ENCODE data around the gene ZNF74. TPM values are rescaled to one million over a fixed set of nuclear protein-coding genes. Genes with fewer than 3 reads are reported as not detected.

The ZNF74 gene
- total RNA-seq, 2 experiments from 2014 or later = 8.6 to 11.1 TPM

DNA sequence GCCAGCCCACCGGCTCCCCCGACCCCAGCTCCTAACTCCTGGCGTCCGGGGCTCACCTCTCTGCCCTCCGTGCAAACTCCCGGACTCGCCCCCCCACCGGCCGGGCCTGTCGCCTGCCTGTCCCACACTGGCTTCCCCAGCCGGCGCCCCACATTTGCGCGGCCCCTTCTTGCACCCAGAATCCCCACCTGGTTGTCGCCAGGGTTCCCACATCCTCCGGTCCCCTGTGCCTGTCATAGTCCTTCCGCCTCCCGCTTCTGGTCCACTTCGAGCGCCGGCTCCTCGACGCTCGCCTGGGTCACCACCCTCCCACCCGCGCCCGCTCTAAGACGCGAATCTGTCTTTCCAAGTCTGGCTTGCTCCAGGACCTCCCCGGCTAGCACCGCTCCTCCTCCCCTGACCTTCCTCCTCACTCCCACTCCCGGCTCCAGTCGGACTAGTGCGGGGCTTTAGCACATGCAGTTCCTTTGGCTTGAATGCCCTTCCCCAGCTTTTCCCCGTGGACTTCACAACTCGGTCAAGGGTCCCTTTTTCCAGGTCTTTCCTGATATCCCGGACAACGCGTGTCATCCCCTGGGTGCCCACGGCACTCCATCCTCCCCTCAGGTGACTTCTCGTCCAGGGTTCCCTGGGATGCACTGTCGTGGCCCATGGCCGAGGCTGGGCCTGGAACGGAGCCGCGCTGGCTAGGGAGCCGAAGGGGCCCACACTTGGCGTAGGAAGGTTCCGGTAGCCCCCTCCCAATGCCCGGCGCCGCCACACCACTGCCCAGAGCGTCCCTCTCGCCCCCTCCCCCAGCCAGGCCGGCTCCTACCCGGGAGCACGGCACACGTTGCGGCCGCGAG lies 43.0 kb downstream of the ZNF74 start:
- CTCF ChIA-PET = interaction anchor here (1.2 kb wide), 1 partner anchor 19 kb away, joined by 6 read pairs; no protein-coding TSS in a partner anchor
- no peaks in the 10 kb centered on the region for H3K36me3 Mint-ChIP-seq (ENCODE audit: low read depth)
- no peak overlapping the region for H3K27ac Mint-ChIP-seq
- H3K9me3 Mint-ChIP-seq = no peaks in the 10 kb centered on the region
- H3K4me3 Mint-ChIP-seq = peak overlapping the region; percentile 43
- DNase-seq = no peak
- H3K4me1 Mint-ChIP-seq = peaks cover 12% of the 10 kb centered on the region
- POLR2A ChIA-PET = no interaction called here
- peaks cover 59% of the 10 kb centered on the region for H3K27me3 Mint-ChIP-seq

DNA sequence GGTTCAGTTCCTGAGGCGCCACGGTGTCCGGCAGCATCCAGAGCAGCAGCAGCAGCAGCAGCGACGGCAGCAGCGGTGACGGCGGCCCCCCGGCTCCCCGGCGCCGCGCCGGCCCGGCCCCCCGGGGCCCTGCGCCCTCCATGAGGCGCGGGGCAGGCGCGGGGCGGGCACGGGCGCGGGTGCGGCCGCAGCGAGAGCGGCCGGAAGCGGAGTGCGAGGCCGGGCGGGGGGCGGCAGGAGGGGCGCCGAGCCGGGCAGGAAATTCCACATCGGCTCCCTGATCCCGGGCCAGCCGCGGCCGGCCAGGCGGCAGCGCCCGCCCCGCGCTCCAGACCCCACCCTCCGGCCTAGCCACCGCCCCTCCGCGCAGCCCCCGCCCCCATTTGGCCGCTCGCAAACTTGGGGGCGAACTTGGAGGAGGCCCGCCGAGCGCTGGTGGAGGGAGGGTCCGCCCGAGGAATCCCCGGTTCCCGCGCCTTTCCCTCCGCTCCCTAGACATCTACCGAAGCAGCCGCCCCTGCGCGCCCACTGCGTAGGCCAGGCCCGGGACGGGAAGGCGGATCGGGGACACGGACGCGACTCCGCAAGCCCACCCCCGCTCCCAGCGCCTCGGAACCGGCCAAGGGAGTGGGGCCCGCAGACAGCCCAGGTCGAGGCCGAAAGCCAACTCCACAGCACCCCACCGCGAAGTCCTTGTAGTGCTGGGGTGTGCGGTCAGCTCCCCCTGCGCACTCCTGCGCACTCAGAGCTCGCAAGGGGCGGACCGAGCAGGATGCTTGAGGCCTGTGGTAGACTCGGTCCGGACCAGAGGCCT lies 43.9 kb downstream of the ZNF74 start, which contains the start of gene SCARF2:
SCARF2 (minus strand) TSS at position 213 of the 814 bp plus-strand sequence; CDS start at position 142, 71 bp downstream.
- peaks cover 3% of the 10 kb centered on the region for H3K36me3 Mint-ChIP-seq (ENCODE audit: low read depth)
- H3K4me3 Mint-ChIP-seq = peak within 1 kb of the TSS; percentile 43
- H3K9me3 Mint-ChIP-seq = no peaks in the 10 kb centered on the region
- DNase-seq = no peak
- H3K4me1 Mint-ChIP-seq = peaks cover 8% of the 10 kb centered on the region
- H3K27me3 Mint-ChIP-seq = peaks cover 53% of the 10 kb centered on the region
- POLR2A ChIA-PET = no interaction called here
- CTCF ChIA-PET = no interaction called here
- H3K27ac Mint-ChIP-seq = no peak within 1 kb of the TSS

DNA sequence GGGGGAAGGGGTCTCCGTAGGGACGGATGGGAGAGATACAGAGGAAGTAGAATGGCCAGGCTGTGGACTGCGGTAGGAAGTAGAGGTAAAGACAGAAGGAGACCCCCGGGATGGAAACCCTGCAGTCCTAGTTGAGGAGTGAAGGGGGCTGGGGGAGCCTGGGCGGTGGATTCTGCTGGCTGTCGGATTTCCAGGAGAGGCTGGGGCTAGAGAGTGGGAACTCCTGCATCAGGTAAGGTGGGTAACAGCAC lies 44.4 kb downstream of the ZNF74 start:
- DNase-seq = no peak
- H3K9me3 Mint-ChIP-seq = no peaks in the 10 kb centered on the region
- no peak overlapping the region for H3K4me3 Mint-ChIP-seq
- ChIA-PET CTCF (no interaction called here), POLR2A (no interaction called here)
- peaks cover 8% of the 10 kb centered on the region for H3K4me1 Mint-ChIP-seq
- no peak overlapping the region for H3K27ac Mint-ChIP-seq
- H3K36me3 Mint-ChIP-seq (ENCODE audit: low read depth) = peaks cover 7% of the 10 kb centered on the region
- peaks cover 48% of the 10 kb centered on the region for H3K27me3 Mint-ChIP-seq

DNA sequence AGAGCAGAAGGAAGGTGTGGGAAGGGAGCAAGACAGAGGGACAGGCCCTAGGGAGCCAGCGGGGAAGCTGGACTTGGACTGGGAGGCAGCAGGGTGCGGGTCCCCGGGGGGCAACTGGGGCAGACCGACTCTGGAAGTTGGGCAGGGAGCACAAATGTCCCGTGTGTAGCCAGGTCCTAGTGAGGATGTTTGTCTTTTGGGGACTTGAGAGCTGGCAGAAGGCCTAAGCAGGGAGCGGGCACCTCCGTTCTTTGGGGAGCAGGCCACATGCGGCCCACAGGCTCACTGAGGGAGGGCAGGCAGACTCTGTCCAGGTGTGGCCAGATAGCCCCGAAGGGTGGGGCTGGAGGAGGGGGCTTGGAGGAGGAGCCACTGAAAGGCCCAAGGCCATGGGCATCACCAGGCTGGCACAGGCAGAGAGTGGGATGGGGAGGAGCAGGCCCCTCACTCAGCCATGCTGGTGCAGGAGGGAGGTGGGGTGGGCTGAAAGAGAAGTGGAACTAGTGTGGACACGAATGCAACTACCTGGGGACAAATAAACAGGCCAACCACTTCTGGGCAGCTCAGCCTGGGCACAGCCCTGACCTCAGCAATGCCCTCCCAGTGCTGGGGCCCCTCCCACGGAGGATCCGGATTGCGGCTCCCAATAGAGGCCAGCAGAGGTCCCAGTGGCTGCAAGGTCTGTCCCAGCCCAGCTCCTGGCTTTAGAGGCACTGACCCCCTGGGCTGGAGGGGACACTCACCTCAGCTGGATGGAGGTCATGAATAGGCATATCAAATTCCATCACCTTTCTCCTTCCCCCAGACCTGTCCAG lies 44.9 kb downstream of the ZNF74 start:
- Mint-ChIP-seq H3K4me1 (peaks cover 8% of the 10 kb centered on the region), H3K27ac (no peak overlapping the region), H3K9me3 (no peaks in the 10 kb centered on the region), H3K27me3 (peaks cover 46% of the 10 kb centered on the region), H3K4me3 (no peak overlapping the region), H3K36me3 (ENCODE audit: low read depth) (peaks cover 7% of the 10 kb centered on the region)
- CTCF ChIA-PET = no interaction called here
- POLR2A ChIA-PET = no interaction called here
- no peak for DNase-seq

DNA sequence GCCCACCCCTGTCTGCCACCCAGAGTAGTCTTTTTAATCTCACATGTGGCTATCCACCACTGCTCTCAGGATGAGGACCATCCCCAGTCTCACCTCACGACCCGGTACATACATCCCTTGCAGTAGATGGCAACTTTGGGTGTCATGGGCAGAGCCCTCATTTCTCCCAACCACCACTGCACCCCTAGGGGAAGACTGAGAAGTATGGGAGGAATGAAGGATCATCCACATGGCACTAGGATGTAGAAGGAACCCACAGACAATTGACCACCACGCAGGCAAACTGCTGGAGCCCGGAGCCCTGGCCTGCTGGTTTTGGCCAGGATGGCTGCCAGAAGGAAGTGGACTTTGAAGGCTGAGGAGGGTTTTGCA lies 45.6 kb downstream of the ZNF74 start:
- POLR2A ChIA-PET = no interaction called here
- Mint-ChIP-seq H3K4me1 (peaks cover 8% of the 10 kb centered on the region), H3K4me3 (no peak overlapping the region), H3K27me3 (peaks cover 39% of the 10 kb centered on the region), H3K36me3 (ENCODE audit: low read depth) (peaks cover 13% of the 10 kb centered on the region), H3K9me3 (no peaks in the 10 kb centered on the region), H3K27ac (no peak overlapping the region)
- CTCF ChIA-PET = no interaction called here
- DNase-seq = no peak

DNA sequence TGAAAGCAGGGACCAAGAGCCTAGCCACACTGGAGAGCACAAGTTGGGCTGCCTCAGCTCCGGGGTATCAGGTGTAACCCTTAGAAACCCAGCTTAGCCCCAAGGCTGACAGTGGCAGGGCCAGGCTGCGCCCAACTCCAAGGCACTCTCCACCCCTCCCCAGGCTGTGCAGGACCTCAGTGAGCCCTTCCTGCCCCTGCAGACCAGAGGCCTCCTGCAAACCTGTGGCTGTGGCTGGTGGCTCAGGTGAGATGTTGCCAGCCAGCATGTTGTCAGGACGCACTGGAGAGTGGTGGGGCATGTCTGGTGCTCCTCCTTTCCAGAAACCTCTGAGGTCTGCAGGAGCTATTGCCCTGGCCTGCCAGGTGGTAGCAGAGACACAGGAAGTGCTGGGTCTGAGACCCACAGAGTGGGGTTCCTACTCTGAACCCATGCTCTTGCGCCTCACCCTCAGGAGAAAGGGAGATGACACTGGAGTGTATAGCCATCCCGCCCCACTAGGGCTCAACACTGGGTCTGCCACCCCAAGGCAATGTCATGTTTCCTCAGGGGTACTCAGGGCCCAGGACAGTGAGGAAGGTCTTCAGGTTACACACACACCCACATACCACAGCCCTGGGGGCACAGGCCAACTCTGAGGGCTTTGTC lies 46.1 kb downstream of the ZNF74 start:
- ChIA-PET POLR2A (no interaction called here), CTCF (no interaction called here)
- no peak overlapping the region for H3K4me3 Mint-ChIP-seq
- peaks cover 14% of the 10 kb centered on the region for H3K36me3 Mint-ChIP-seq (ENCODE audit: low read depth)
- peaks cover 34% of the 10 kb centered on the region for H3K27me3 Mint-ChIP-seq
- no peaks in the 10 kb centered on the region for H3K9me3 Mint-ChIP-seq
- DNase-seq = no peak
- peaks cover 8% of the 10 kb centered on the region for H3K4me1 Mint-ChIP-seq
- no peak overlapping the region for H3K27ac Mint-ChIP-seq

DNA sequence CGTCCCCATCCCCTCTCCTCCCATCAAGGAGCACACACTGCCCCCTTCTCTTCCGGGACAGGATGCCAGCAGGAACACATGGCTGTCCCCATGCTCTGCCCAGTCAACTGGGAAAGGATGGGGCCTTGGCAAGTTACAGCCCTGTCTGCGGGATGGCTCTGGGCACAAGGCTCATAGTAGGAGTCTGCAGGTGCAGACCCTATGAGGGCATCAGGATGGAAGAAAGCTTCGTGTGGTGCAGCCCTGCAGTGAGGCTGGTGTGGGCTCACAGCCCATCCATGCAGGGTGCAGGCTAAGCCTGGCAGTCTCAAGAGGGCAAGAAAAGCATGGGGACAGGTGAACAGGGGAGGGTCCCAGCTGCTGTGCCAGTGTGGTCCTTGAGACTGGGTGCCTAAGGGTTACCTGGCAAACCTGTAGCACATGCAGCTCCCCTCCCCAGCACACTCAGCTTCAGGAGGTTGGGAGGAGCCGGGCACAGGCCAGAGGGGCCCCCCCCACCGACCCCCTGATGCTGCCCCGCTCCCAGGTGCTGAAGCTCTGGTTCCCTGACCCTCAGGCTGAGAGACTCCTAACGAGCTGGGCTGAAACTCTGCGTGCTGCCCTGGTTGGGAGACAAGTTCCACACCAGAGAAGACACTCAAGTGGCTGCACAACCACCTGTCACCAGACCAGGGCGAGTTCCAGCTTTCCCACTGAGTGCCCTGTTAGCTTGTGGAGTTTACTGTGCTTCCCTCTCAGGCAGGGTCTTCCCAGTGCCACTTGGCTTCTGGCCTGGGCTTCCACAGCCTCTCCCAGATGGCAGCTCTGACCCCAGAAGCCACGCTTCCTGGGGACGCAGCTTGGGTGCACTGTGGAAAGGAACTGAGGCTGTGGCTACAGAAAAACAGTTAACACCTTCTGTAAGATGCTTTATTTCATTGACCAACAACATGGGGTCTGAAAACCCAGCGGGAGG lies 47.0 kb downstream of the ZNF74 start:
- DNase-seq = no peak
- Mint-ChIP-seq H3K9me3 (no peaks in the 10 kb centered on the region), H3K4me3 (no peak overlapping the region), H3K36me3 (ENCODE audit: low read depth) (peaks cover 14% of the 10 kb centered on the region), H3K27ac (no peak overlapping the region), H3K27me3 (peaks cover 25% of the 10 kb centered on the region), H3K4me1 (peaks cover 8% of the 10 kb centered on the region)
- CTCF ChIA-PET = interaction anchor here (1.2 to 1.5 kb wide), 2 partner anchors 13 to 23 kb away, joined by 4 to 5 read pairs; no protein-coding TSS in a partner anchor
- POLR2A ChIA-PET = no interaction called here

DNA sequence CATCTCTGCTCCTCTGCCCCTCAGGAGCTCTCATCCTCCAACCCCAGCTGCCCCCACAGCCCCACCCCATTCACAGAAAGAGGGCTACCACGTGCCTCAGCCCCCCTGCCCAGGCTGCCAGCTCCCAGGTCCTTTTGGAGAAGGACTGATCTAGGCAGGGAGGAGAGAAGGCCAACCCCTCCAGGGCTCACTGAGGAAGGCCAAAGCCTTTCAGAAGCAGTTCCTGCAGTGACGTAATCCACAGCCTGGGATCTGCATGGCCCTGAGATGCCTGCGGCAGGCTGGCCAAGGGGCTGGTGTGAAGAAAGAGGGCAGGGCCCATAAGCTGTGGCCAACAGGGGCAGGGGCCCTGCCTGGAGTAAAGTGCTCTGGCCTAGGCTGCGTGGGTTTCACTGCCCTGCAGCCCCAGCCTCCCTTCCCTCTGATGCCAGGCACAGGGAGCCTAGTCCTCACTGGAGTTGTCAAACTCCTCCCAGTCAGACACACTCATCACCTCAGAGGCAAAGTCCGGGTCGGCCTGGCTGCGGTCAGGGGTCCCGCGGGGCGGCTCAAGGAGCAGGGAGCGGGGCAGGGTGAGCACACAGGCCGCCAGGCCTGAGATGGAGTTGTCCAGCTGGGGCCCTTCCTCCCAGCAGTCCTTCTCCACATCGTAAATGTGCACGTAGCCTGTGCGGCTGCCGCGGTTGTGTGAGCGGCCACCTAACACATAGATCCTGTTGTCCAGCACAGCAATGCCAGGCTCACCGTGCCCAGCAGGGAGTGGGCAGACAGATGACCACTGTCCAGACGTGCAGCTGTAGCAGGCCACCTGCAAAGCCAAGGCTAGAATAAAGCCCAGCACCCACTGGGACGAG lies 47.9 kb downstream of the ZNF74 start:
- Mint-ChIP-seq H3K9me3 (no peaks in the 10 kb centered on the region), H3K4me1 (peaks cover 6% of the 10 kb centered on the region), H3K4me3 (no peak overlapping the region), H3K27me3 (peaks cover 20% of the 10 kb centered on the region), H3K27ac (no peak overlapping the region), H3K36me3 (ENCODE audit: low read depth) (peaks cover 14% of the 10 kb centered on the region)
- POLR2A ChIA-PET = no interaction called here
- CTCF ChIA-PET = interaction anchor here (1.2 to 1.5 kb wide), 2 partner anchors 12 to 22 kb away, joined by 4 to 5 read pairs; no protein-coding TSS in a partner anchor
- no peak for DNase-seq

DNA sequence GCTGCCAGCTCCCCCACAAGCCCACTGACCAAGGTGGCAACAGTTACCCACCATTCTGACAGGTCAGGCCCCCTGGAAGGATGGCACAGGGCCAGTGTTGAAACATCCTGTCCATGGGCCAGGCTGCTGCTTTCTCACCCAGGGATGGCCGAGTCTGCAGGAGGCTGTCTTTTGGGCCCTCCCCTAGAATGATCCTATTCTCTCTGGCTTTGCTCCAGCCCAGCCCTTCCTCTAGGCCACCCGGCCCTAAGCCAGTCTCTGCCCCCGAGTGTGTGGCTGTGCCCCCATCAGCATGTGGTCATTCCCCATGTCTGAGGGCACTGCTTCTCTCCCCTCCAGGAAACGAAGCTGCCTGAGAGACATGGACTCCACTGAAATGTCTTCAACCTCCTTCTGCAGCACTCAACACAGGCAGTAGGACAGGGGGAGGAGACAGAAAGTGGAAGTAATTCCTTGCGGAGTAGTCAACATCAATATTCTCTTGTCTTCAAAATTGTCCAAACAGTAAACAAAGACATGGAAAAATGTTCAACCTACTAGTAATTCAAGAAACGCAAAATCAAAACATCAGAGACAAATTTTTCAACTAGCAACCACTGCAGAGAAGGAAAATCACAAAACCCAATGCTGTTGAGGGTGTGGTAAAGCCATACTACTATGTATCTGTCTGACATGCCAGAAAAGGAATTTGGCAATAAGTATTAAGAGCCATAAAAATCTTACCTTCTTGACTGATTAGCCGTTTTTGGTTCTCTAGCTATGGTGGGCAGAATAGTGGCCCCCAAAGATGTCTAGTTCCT lies 48.7 kb downstream of the ZNF74 start:
- Mint-ChIP-seq H3K4me1 (peaks cover 2% of the 10 kb centered on the region), H3K9me3 (no peaks in the 10 kb centered on the region), H3K4me3 (no peak overlapping the region), H3K27ac (no peak overlapping the region), H3K27me3 (peaks cover 14% of the 10 kb centered on the region), H3K36me3 (ENCODE audit: low read depth) (peaks cover 14% of the 10 kb centered on the region)
- ChIA-PET CTCF (no interaction called here), POLR2A (no interaction called here)
- DNase-seq = no peak

DNA sequence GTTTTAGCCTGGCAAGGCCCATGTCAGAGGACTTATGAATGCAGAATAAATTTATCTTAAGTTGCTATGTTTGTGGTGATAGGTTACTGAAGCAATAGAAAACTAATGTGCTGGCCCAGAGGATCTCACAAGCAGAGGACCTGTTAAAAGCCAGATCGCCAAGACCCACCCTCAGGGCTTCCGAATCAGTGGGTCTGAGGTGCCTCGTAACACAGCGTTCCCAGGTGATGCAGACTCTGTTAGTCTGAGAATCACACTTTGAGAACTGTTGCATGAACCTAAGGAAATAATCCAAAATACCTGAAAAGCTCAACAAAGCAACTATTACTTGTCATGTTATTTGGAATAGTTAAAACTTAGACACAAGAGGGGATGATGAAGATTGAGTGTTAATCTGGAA lies 50.4 kb downstream of the ZNF74 start:
- Mint-ChIP-seq H3K9me3 (no peaks in the 10 kb centered on the region), H3K4me3 (no peak overlapping the region), H3K27ac (no peak overlapping the region), H3K4me1 (no peaks in the 10 kb centered on the region), H3K27me3 (peaks cover 3% of the 10 kb centered on the region), H3K36me3 (ENCODE audit: low read depth) (peaks cover 14% of the 10 kb centered on the region)
- ChIA-PET CTCF (interaction anchor here (0.6 to 1.5 kb wide), 3 partner anchors 11 to 21 kb away, joined by 3 to 4 read pairs (median 4); no protein-coding TSS in a partner anchor), POLR2A (no interaction called here)
- no peak for DNase-seq

All from activated CD4-positive, alpha-beta T cell treated with anti-CD3 and anti-CD28 coated beads, Interleukin-2, amount 10 ng/mL, durations not matched to agents 7 days and 5 days (primary cell).